Midbrain (tissue), 1 donor: Measurements from ENCODE around the gene SCIN.

Source experiments
- DNase-seq: peaks from one replicate; lab custom pipeline; 2025; lab: John Stamatoyannopoulos, UW

Gene SCIN

DNA sequence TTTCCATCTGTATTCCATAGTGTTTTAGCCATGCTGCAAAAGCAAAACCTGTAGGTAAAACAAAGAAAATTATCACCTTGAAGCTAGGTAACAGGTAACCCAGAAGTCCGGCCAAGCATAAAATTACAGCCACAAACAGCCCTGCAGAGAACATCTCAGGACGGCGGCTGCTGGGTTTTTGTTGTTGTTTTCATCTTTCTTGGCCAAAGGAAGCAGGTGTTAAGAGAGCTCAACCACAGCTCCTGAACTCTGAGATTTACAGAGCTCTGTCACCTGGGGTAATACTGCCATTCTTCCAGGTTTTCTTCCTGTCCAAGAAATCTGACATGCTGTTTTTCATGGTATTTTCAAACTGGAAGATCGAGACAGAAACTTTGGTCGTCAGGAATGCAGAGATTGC lies 847 bp upstream of the SCIN start:
- no peak for DNase-seq

DNA sequence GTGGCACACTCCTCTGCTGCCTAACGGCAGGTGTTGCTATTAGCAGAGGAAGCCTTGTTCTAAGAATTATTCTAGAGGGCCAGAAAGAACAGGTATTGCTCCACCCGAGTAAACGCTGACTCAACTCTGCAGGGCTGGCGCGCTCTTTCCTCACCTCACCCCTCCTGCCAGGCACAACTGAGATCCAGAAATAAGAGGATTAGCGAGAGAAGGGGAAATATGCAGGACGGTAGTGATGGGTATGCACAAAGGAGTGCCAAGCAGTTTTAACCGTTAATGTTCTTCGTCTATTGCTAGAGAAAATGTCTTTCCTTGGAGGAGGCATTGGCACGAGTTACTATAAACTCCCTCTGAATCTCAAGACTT lies 369 bp upstream of the SCIN start:
- no peak for DNase-seq

DNA sequence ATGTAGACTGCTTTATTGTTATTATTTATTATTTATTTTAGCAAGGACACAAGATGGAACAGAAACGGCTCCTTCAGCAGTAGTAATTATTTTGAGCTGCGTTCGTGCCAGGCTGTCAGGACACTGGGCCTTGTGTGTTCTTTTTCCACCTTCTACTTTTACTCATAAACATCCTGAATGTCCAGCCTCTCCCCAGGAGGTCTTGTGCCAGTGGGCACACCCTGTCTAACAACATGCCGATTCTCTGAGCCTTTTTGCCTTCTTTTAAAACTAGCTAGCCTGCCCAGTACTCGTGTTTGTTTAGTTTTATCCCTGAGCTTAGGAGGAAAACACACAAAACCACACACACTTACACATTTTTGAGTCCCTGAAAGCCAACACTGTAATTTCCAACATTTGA lies 1.2 kb downstream of the SCIN start:
- DNase-seq: no peak

DNA sequence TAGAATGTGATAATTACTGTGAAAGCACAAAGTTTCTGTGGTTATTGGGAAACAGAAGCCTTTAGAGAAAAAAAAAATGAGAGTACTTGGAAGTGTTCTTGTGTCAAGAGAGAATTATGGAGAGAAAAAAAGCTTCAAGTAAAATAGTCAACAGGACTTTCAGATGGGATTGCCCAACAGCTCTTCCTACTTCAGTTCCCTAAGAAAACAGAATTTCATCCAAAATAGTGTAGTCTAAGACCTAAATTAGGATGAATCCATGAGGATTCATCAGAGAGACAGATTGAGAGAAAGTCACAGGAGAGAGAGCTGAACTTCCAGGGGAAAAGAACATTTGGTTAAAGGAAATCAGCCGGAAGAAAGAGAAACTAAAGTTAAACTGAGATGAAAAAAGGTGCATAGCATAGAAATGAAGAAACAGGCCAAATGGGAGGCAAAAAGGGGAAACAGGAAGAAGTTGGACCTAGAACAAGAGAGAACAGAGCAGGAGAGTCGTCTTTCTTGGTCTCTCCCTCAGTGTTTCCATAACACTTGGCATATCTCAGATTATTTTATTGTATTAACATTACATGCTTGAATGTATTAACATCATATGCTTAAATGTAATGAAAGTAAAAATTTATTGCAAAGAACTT lies 2.5 kb downstream of the SCIN start:
- no peak for DNase-seq

DNA sequence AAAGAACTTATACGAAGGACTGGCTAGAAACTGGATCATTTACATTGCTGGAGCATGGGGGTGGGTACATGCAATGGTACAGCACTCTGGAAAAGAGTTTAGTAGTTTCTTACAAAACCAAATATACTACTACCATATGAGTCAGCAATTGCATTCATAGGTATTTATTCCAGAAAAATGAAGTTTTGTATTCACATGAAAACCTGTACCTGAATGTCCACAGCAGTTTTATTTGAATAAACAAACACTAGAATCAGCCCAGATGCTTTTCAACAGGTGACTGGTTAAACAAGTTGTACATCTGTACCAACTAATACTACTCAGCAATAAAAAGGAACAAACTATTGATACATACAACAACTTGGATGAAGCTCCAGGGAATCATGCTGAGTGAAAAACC lies 3.4 kb downstream of the SCIN start:
- no peak for DNase-seq

DNA sequence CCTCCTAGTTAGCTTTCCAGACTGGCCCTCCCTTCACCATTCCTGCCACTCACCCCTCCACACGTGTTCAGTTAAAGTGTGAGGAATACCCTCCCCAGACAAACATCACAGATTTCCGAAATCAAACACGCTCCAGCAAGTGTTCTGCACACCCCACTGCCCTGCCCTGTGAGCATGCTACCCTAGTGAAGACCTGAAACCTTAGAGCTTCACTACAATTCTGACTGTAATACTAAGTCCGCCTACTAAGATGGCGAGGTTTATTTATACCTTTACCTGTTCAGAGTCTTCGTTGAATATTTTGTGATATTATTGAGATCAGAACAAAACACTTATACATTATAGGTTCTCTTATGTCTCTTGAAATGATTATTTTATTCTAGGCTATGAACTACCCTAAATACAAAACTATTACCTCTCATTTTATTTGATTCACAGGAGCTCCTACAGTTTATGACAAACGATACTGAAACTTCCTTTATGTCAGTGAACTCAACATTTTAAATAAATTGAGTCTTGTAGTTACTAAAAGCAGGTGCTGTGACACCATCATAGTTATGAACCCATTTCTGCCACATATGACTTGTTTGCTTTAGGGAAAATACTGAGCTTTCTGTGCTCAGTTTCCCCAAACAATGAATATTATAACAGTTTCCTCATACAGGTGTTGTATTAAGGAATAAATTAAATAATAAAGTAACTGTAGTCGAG lies 8.6 kb downstream of the SCIN start:
- DNase-seq: no peak

DNA sequence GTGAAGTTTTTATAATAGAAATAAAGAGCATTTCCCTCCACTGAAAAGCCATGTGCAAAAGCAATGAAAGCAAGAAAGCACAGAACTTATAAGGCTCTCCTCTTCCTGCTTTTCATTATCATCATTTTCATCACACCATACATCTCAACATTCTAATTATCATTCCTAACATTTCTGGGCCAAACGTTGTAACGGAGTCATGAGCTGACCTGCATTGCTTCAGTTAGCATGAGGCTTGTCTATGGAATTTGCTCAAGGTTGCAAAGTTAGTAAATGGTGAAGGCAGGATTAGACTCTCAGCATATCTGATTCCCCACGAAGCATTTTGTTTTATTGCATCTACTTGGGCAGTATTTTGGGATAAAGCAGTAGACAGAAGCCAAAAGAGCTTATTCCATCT lies 11.4 kb downstream of the SCIN start:
- no peak for DNase-seq

DNA sequence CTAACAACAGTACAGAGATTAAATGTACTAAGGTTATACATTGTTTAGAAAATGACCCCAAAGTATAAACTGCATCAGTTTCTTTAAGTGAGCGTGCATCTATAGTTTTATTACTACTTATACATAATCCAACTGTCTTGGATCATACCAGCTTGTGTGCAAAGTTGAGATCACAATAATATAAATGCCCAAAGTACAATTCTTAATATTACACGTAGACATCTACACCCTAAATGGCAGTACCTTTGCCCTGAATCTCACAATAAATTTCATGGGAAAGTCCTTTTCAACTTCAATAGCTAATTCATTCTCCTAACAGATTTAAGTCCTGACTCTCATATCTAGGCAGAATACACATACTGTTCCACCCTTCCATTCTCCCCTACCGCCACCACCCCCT lies 11.8 kb downstream of the SCIN start:
- no peak for DNase-seq

DNA sequence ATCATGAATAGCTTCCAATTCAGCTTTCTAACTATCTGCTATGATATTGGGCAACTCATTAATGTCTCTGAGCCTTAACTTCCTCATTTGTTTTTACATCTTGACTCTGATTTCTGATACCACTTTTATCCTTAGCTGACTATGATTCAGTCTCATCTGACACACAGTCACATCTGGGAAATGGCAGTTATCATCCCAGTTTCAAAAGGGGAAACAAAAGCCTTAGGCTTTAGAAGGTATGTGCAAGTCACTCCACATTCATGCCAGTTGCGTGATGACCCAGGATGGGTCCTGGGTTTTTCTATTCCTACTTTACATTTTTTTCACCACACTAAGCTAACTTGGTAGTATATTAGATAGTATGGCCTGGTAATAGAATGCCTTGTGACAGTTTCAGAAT lies 12.7 kb downstream of the SCIN start:
- DNase-seq: no peak

DNA sequence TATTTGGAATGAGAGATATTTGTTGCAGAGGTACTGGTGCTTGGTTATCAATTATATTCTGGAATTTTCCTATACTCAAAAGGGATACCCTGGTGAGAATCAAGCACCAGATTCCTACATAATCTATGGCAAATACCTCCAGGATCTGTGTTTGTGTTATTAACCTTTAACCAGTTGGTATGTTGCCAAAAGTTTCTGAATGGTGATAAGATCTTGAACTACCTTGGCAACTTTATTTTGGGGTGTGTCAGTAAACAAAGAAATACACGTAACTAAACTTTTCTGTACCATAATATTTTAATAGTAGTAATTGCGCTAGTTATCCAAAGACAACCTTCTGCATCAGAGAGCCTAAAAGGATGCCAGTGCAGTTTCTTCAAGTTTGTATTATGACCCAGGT lies 13.4 kb downstream of the SCIN start:
- DNase-seq: no peak

DNA sequence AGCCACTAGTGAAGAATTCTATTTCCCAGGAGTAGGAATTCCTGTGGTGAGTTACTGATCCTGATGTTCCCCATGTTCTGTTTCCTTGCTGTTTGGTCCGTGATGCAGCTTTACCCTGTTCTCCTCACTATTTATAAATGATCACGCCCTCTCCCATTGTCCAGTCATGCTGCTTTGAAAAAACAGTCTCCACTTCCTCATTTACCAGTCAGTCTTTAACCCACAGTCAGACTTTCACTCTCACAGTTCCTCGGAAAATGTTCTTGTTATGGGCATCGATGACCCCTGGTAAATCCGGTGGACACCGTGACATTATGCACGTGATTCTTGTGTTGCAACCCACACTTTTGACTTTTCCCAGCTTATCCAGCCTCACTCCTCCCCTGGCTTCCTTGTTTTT lies 14.4 kb downstream of the SCIN start:
- peak; percentile 52 for DNase-seq

DNA sequence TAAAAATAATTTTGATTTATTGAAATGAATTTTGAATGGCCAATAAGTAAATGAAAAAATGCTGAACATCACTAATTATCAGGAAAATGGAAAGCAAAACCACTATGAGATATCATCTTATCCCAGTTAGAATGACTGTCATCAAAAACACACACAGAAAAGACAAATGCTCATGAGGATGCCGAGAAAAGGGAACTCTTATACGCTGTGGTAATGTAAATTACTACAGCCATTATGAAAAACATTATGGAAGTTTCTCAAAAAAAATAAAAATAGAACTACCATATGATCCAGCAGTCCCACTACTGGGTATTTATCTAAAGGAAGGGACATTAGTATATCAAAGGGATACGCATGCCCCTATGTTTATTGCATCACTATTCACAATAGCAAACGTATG lies 15.8 kb downstream of the SCIN start:
- no peak for DNase-seq

DNA sequence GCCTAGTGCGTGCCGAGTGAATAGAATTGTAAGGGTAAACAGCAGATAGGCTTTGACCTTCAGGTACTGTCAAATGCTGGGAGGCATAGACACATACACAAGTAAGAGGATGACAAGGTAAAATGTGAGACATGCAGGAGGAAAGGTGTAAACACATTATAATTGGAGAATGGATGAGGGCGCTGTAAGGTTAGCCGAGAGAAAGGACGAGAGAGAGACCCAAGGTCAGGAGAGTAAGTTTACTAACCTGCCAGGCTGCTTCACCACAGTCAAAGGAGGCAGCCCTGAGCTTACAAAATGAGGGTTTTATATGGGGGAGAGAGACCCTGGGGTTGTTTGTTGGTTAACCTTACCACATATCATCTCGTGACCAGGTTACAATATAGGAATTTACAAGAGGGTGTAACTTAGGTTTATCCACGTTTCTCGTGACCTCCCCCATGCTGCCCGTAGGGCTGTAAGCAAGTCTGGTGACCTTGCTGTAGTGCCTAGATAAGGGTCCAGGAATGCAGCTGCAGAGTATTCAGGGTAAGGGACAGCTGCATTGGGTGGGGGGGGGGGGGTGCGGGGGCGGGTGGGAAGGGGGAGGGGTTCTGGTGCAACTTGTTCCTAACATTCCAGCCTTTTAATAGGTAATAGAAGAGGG lies 17.9 kb downstream of the SCIN start:
- DNase-seq: no peak

DNA sequence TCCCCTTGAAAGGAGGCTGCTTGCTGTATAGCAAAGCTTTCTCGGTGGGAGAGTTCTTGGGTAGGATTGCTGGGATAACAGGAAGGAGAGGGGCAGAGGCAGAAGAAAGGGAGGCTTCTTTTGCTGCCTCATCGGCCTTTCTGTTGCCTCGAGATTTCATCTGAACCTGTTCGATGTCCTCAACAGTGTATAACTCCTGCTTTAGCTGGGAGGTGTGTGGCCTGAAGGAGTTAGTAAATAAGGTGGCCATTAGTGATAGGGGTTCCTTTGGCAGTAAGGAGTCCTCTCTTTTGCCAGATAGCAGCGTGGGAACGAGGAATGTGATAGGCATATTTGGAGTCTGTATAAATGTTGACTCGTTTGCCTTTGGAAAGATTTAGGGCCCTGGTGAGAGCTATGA lies 20.0 kb downstream of the SCIN start:
- DNase-seq: no peak

DNA sequence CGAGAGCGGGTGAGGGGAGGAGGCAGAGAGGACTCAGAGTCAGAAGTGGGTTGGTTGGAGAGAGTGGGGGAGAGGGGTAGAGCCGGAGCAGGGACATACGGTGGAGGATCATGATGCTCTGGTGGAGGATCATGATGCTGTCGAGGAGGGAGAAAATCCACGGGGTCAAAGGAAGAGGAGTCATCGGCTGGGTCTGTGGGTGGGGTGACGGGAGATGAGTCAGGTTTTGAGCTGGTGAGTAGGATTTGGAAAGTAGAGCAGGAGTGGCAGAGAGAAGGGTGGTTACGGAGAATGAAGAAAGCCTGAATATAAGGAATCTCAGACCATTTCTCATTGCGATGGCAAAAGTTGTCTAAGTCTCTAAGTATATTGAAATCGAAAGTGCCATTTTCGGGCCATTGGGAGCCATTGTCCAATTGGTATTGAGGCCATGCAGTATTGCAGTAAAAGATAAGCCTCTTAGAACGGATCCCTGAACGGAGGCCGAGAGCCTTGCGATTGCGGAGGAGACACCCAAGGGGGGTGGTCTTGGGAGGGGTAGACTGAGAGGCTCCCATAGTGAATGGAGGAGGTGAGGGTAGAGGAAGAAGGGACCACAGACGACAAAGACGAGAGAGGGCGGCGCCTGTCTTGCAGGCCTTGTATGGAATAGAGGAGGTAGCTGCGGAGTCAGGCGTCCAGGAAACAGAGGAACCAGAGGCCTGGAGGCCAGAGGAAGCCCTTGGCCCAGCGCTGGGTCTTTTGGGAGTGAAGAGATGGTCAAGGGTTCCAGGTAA lies 23.8 kb downstream of the SCIN start:
- no peak for DNase-seq

DNA sequence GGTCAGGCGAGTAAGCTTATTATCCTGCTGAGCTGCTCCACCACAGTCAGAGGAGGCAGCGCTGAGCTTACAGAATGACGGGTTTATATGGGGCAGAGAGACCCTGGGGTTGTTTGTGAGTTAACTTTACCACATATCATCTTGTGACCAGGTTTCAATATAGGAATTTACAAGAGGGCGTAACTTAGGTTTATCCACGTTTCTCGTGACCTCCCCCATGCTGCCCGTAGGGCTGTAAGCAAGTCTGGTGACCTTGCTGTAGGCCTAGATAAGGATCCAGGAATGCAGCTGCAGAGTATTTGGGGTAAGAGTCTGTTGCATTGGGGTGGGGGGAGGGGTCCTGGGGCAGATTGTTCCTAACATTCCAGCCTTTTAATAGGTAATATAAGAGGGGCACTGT lies 24.6 kb downstream of the SCIN start:
- DNase-seq: no peak

DNA sequence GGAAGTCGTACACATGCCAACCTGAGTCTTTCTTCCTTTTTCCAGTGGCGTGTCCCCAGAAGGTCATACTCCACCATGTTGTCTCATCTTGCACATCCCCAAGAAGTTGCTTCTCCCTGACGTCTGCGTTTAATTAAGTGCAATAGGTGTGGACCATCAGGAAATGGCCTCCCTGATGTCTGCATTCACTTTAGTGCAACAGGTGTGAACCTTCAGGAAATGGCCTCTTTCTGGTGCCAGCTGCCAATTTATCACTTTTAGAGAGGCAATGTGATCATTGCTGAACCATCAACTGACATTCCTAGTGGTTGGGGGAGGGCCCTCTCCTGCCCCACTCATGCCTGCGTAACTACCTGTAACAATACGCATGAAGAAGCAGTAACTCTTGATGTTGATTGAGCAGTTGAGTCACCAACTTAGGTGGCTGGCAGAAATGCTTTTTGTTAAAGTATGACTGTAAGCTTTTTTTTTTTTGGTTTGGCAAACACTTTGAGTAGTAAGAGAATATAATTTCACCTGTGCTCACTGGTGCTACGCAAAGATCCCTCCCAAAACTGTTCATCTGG lies 25.8 kb downstream of the SCIN start:
- no peak for DNase-seq

DNA sequence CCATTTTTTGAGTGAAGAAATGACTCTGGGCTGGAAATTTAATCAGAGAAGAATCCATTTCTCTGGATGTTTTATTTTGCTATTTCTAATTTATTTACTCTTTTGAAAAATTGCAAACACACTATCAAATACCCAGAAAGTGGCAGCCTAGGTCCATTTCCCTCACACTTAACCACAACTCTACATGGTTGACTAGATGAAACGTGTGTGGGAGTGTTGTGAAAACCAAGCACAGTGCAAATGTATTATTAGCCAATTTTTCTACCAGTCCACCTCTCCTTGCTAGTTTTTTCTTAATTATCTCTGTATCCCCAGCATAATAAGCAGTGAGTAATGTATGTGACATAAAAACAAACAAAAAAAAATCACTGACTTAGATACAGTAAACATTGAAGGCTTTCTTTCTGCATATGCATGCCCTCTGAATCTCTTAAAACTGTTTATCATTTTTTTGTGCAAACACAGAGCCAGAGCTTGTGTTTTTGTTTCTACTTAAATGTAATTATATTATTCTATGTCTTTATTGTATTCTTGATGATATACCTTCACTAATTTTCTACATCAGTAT lies 30.9 kb downstream of the SCIN start:
- DNase-seq: no peak

DNA sequence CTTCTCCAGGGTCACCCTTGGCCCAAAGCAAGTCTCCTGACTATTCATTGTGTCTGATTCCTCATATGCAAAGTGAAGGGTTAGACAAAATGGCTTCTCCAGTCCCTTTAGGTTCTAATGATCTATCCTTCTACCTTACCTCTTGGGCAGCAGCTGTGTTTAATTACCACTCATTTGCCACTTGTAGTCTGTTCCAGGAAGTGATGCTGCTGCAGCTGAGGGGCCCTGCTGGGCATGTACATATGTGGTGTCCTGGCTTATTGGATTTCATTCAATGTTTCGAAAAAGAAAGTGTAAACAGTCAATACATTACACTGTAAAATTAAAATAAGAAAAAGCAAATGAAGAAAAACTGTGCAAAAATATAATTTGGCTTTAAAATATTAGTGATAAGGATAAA lies 36.6 kb downstream of the SCIN start:
- DNase-seq: no peak

DNA sequence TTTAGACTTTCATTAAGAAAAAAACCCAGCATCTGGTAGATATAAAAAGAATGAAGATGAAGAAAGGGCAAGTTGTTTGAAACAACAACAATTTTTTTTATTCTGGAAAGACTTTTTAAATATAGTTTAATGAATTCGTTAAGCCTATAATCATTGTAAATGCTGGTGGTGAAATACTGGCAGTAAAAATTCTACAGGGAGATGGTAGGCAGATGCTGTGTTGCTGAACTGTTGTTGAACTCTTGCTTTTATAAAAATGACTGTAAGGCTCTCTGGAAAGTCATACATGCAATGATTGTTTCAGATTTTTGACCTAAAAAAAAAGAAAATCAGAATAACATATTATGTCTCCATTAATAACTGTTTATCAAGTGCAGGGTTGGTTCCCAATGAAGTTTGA lies 39.0 kb downstream of the SCIN start:
- no peak for DNase-seq

DNA sequence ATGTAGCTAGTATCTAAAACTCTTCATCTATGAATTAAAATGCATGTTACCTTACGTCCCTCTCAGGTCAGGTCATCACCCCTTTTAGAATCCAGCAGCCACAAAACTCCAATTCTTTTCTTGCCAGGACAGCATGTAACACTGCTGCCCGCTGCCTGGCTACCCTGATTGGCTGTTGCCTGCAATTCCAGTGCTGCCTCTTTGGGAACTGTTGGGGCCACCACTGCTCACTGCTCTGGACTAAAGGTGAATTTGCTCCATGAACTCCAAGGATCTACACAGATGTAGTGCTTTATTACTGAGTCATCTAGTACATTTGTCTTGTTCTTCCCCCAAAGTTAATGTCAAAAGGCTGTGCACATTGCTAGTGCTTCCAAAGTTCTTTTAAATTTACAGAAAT lies 40.4 kb downstream of the SCIN start:
- no peak for DNase-seq

DNA sequence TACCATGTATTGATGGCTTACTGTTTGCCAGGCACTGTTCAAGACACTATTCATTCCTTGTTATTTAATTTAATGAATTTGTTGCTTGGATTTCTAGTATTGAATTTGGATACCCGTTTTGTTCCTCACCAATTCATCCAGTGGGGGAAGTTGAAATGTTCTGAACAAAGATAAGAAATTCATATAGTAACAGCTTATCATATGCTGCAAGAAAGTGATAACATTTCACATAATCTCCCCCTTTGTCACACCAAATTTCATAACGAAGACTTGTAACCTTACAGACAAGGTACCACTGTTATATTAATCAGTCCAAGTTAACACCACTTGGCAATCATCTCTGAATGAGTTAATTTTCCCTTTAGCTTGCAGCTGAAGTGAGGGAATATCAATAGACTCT lies 42.1 kb downstream of the SCIN start:
- no peak for DNase-seq
